Measurements from ENCODE around the gene MEG3. TPM values are rescaled to one million over a fixed set of nuclear protein-coding genes. Genes with fewer than 3 reads are reported as not detected.
A peak's percentile ranks its signal among the peaks of the same experiment; 100 is the strongest.

Gene MEG3
- total and polyA plus RNA-seq, 7 donors, result 3.5 to 168 (median 28.0) TPM

DNA sequence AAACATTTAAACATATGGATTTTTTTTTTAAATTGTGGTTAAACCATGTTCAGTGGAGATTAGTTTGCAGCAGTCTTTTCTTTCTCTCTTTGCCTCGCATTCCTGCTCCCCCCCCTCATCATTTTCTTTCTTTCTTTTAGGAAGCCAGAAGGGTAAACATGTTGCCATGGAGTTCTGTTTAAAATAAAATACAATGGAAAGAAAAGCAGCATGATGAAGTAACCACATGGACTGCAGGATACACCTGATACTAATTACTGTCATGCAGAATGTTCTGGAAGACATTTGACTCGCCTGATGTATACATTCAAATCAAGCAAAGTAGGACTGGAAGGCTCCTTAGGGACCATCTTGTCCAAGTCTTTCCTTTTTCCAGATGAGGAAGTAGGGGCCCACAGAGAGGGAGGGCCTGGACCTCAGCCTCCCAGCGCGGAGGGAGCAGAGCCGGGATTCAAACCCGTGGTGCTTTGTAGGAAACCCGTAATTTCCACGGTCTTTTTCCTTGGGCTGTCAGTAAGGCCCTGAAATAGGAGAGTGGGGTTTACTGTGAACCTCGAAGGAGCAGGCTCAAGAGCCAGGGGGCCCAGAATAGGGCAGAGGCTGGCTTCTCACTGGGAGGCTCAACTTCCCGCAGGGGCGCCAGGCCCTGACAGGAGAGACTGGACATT, 2.4 kb upstream of the MEG3 start:
- H3K4me3 ChIP-seq, result no peak overlapping the region
- no peaks in the 10 kb centered on the region for H3K36me3 ChIP-seq
- no peak for DNase-seq
- no peak for TF ChIP-seq POLR2AphosphoS5 (IDR thresholded peaks at IDR 0.05)
- no peak for TF ChIP-seq POLR2A (IDR thresholded peaks at IDR 0.05)
- no peak for TF ChIP-seq EP300 (IDR thresholded peaks at IDR 0.05)
- TF ChIP-seq, protein P1, sequence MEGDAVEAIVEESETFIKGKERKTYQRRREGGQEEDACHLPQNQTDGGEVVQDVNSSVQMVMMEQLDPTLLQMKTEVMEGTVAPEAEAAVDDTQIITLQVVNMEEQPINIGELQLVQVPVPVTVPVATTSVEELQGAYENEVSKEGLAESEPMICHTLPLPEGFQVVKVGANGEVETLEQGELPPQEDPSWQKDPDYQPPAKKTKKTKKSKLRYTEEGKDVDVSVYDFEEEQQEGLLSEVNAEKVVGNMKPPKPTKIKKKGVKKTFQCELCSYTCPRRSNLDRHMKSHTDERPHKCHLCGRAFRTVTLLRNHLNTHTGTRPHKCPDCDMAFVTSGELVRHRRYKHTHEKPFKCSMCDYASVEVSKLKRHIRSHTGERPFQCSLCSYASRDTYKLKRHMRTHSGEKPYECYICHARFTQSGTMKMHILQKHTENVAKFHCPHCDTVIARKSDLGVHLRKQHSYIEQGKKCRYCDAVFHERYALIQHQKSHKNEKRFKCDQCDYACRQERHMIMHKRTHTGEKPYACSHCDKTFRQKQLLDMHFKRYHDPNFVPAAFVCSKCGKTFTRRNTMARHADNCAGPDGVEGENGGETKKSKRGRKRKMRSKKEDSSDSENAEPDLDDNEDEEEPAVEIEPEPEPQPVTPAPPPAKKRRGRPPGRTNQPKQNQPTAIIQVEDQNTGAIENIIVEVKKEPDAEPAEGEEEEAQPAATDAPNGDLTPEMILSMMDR (IDR thresholded peaks at IDR 0.05), result no peak
- peaks cover 0 to 8% (median 0%) of the 10 kb centered on the region in 4 donors for H3K4me1 ChIP-seq
- peaks cover 0 to 48% (median 33%) of the 10 kb centered on the region in 3 donors for H3K27me3 ChIP-seq
- 80 to 88% methylated on average over 11 of the region's 11 CpGs for WGBS, 2 donors
- intact Hi-C loops (cut with DNase I), result no loop called here
- no peak overlapping the region for H3K27ac ChIP-seq
- peaks cover 0 to 6% (median 6%) of the 10 kb centered on the region in 4 donors for H3K9me3 ChIP-seq

DNA sequence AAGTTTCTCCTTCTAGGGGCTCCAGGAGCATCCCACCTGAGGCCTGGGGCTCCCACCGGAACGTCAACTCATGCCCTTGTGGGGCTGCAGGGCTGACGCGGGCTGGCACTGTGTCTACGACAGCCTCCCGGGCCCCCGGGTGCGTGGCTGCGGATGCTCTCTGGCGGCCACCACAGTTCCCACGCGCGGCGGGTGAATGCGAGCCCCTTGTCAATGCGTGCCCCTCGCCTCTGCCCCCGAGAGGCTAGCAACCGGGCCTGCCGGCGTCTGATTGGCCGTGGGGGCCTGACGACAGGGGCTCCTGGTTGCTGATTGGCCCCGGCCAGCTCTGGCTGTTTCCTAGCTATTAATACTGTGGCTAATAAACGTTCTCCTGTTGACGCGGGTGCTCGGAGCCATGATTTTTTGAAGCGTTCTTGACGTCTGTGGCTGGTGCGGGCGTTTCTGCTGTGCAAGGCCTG, 1.8 kb upstream of the MEG3 start:
- H3K9me3 ChIP-seq, result peaks cover 0 to 6% (median 6%) of the 10 kb centered on the region in 4 donors
- intact Hi-C loops (cut with DNase I), result no loop called here
- WGBS, 2 donors, result 60 to 83% methylated on average over 32 of the region's 32 CpGs
- no peak overlapping the region for H3K4me3 ChIP-seq
- H3K27me3 ChIP-seq, result peaks cover 0 to 52% (median 39%) of the 10 kb centered on the region in 3 donors
- no peak overlapping the region for H3K27ac ChIP-seq
- peak; percentile 77 for DNase-seq
- H3K36me3 ChIP-seq, result no peaks in the 10 kb centered on the region
- TF ChIP-seq POLR2A (IDR thresholded peaks at IDR 0.05), result no peak
- TF ChIP-seq POLR2AphosphoS5 (IDR thresholded peaks at IDR 0.05), result peak in 1 of 4 donors; percentile 20
- H3K4me1 ChIP-seq, result peaks cover 0 to 8% (median 0%) of the 10 kb centered on the region in 4 donors

DNA sequence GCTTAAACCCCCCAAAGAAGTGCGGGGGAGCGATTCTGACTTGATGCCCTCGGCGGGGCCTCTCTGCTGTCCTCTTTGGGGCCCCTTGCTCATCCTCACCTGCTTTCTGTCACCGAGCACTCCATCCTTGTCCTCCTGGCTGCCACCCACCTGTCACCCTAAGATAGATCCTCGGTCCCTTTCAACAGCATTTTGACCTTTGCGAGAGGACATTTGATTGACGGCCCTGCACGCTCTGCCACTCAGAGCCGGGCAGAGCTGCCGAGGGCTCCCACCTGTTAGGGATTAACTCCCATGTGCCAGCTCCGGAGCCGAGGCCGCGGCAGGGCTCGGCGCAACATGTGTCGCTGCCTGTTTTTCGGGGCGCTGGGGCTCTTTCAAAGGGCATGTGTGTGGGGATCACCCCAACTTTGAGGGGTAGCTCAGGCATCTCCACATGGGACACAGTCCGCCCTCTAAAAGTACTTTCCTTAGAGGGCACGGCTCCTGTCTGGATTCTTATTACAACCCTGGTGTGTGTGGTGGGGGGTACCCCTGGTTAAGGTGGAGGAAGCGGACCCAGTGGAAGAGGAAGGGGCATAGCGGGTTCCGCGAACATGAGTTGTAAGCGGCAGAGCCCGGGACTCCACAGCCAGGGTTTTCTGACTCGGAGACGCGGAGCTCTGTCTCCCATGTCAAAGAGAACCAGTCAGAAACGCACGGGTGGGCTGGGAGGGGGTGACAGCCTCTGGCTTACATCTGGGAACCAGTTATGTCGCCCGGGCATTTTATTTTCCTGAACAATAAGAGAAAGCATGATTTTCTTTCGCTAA, 811 bp upstream of the MEG3 start:
- no peaks in the 10 kb centered on the region for H3K36me3 ChIP-seq
- no peak for DNase-seq
- H3K4me1 ChIP-seq, result peaks cover 0 to 8% (median 0%) of the 10 kb centered on the region in 4 donors
- 67 to 76% methylated on average over 36 of the region's 36 CpGs for WGBS, 2 donors
- peaks cover 0 to 62% (median 39%) of the 10 kb centered on the region in 3 donors for H3K27me3 ChIP-seq
- peak overlapping the region in 2 of 4 donors; percentile 39 to 41 for H3K4me3 ChIP-seq
- intact Hi-C loops (cut with DNase I), result no loop called here
- peaks cover 0 to 6% (median 6%) of the 10 kb centered on the region in 4 donors for H3K9me3 ChIP-seq
- H3K27ac ChIP-seq, result no peak overlapping the region
- TF ChIP-seq POLR2A (IDR thresholded peaks at IDR 0.05), result no peak
- TF ChIP-seq POLR2AphosphoS5 (IDR thresholded peaks at IDR 0.05), result no peak
- TF ChIP-seq, protein P1 (IDR thresholded peaks at IDR 0.05), result no peak
- TF ChIP-seq EP300 (IDR thresholded peaks at IDR 0.05), result no peak

DNA sequence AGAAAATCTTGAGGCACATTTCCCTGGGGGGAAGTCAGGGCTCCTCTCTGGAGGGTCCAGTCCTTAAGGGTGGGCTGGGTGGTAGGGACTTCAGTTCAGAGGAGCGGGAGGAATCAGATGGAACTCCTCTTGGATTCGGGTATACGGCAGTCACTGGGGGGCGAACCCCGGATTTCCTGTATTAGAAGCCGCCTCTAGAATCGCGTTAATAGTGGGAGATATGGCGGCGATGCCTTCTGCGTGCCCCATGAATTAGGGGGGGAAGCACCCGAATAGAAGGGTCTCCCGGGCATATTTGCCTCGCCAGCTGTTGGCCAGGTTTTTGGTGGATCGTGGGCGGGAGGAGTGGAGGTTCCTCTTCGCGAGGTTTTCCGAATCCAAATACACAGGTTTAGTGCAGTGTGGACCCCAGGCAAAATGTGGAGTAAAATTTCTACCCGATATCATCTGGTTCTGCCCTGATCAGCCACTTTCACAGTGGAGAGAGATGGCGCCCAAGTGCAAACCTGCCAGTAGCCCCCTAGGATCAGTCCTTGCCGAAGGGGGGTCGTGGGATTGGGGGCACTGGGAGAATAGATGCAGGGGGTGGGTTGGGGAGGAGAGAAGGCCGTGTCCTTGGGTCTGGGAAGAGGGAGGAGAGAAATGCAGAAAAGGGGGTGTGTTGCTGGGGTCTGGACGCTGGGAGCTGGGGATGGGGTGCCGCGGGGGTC, 628 bp downstream of the MEG3 start:
- DNase-seq, result no peak
- H3K36me3 ChIP-seq, result no peaks in the 10 kb centered on the region
- 53 to 55% methylated on average over 27 of the region's 27 CpGs for WGBS, 2 donors
- peaks cover 0 to 6% (median 6%) of the 10 kb centered on the region in 4 donors for H3K9me3 ChIP-seq
- peak overlapping the region; percentile 12 to 41 (median 33) for H3K4me3 ChIP-seq
- TF ChIP-seq EP300 (IDR thresholded peaks at IDR 0.05), result no peak
- TF ChIP-seq POLR2A (IDR thresholded peaks at IDR 0.05), result no peak
- TF ChIP-seq POLR2AphosphoS5 (IDR thresholded peaks at IDR 0.05), result no peak
- intact Hi-C loops (cut with DNase I), result no loop called here
- peaks cover 0 to 8% (median 0%) of the 10 kb centered on the region in 4 donors for H3K4me1 ChIP-seq
- H3K27ac ChIP-seq, result peak overlapping the region in 1 of 4 donors; percentile 47
- H3K27me3 ChIP-seq, result peaks cover 0 to 62% (median 39%) of the 10 kb centered on the region in 3 donors
